GM03348 (cell line): ENCODE results near the gene PDLIM5.
A peak's percentile ranks its signal among the peaks of the same experiment; 100 is the strongest.
"Not testable (repeated sequence)": the region's sequence is repeated elsewhere in the genome, so short reads cannot be mapped to it uniquely, and the experiment has no call there.

ENCODE experiments used
- DNase-seq: peaks from one replicate; pipeline ENCODE4 v3.0.0; 2012; ENCODE audit warnings: low spot score

Gene PDLIM5

GRCh38 chr4:94451695-94452475 lies at the start of gene PDLIM5:
Gene PDLIM5 (plus strand): TSS chr4:94451942. CDS start chr4:94455289, 3,347 bp downstream.
- DNase-seq, result peak; percentile 97

GRCh38 chr4:94402439-94402838 lies 49.3 kb upstream of the PDLIM5 start:
- DNase-seq, result not testable (repeated sequence)

- no peak for DNase-seq
These were observed 48.0 kb upstream of the PDLIM5 start for GRCh38 chr4:94403751-94404150.

DNA sequence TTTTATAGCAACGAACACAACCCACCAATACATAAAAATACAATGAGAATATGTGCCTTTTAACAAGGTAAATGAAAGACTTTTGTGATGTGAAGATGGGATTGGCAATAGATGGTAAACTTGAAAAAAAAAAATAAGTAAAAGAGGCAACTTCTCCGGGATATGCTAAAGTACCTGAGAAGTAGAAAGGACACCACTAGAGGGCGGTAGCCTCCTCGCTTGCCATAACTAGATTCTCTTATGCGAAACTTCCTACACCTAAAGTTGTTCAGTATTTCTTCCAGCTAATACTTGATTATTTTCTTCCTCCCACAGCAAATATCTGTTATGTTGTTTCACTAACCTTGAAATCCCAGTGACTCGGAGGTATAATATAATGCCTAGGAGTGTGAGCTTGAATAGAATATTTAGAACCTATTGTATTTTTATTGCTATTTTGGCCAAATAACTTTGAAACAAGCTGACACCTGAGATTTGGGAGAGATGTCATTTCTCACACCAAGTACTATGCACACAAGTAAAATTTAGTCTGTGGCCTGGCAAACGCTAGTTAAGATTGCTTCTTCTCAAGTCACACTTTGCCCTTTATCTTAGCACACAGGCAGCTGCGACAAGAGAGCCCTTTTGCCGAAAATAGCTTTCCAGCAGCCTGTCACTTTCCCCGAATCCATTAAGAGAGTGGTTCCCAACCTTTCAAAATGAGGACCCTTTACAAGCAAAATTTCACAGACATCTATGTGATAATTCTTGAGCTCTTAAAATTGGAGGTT lies 44.9 kb upstream of the PDLIM5 start:
- DNase-seq, result peak; percentile 64

DNA sequence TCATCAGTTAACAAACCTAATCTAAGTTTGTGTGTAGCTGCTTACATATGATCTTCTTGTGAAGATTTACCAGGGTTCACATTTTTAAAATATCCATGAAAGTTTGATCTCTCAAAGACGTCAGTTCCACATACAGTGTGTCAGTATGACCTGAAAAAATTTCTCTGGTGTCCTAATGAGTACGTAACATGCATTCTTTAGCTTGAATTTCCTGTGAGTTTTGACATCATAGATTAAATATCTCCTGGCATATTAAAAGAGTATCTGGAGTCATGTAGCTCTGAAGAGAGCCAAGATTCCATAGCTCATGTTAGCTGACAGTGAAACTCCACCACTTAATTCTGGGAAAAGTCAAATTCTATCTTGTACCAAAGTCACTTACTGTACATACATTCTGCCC lies 43.9 kb upstream of the PDLIM5 start:
- no peak for DNase-seq

DNA sequence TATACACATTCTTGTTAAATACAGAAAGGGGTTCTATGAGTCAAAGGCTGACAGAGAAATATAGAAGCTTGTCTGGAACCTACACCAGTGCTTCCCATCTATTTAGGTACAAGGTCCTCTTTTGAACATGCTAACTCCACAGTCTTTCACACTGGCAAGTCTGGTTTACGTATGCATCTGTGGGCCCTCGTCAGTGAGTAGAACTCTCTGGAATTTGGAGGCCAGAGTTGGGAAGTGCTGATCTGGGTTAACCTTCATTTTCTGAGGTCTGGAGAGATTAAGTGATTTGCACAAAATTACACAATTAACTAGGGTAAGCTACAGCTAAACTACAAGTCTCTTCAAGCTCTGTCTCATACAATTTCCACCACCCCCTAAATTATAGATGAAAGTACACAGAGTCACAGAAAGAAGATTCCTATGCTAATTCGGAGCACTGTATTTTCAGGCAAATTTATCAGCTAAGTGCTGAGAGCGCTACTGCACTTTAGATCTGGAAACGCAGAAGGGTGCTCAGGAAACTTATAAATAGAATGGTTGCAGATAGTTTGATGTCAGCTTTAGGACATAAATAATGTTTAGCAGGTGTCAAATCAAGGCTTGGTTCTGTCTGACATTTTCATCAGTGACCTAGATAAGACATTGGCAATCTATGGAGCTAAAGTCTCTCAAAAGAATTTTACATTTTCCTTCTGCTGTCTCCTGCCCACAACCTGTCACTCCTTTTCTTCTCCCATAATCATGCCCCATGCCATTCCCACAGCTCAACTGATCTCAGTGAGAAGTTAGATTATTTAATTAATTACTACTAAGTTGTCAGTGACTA lies 43.0 kb upstream of the PDLIM5 start:
- DNase-seq, result no peak

- no peak for DNase-seq
These were observed 42.4 kb upstream of the PDLIM5 start for GRCh38 chr4:94409375-94409679.

DNA sequence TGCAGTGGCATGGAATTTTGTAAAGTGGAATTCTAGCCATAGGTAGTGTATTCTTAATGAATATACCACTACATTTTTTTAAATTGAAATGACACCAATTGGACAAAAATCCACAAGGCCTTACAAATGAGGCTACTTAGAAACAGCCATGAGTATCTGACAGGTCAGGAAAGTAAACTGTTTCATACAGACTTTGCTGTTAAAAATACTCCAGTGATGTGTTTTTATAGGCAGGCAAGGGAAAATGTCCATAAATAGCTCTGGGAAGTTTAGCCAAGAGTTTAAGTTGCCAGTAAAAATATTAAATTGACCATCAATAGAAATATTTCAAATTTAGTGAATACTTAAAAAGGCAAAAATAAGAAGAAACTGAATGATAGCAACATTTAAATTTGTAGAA lies 41.8 kb upstream of the PDLIM5 start:
- no peak for DNase-seq

DNA sequence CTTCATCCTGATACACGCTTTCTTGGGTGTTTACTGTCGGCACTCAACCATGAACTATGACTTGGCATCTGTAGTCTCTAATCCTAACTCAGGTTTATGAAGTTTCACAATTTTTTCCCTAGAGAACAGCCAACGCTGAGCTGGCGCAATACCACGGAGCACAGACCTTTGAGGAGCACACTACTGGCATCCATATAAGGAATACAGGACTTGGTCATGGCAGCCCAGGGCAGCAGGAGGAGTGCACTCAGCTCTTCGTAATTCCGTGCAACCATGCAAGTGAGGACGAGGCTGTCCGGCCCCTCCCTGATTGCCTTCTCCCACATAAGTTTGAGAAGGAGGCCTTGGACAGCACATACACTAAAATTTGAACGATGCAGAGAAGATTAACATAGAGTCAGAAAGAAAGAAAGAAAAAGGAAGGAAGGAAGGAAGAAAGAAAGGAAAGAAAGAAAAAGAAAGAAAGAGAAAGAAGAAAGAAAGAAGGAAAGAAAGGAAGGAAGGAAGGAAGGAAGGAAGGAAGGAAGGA lies 41.0 kb upstream of the PDLIM5 start:
- DNase-seq, result no peak

DNA sequence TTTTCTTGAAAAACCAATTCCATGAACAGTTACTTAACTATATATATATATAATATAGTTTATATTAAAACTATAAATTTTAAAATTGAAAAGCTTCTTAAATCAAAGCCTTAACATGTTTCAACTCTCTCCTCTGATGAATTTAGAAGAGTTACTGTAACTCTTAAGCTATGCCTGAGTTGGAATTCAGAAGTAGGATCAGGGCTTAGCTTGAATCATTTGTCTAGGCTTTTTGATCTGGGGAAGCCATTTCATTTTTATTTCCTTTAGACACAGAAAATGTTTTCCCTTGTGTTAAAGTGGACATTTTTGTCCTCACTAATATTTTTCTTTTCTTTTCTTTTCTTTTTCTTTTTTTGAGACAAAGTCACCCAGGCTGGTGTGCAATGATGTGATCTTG lies 40.4 kb upstream of the PDLIM5 start:
- DNase-seq, result no peak

- DNase-seq, result no peak
These were observed 39.6 kb upstream of the PDLIM5 start for GRCh38 chr4:94412019-94412657.

- DNase-seq, result peak; percentile 68
These were observed 39.1 kb upstream of the PDLIM5 start for GRCh38 chr4:94412658-94413038.

- DNase-seq, result peak; percentile 16
These were observed 38.5 kb upstream of the PDLIM5 start for GRCh38 chr4:94413085-94413840.

DNA sequence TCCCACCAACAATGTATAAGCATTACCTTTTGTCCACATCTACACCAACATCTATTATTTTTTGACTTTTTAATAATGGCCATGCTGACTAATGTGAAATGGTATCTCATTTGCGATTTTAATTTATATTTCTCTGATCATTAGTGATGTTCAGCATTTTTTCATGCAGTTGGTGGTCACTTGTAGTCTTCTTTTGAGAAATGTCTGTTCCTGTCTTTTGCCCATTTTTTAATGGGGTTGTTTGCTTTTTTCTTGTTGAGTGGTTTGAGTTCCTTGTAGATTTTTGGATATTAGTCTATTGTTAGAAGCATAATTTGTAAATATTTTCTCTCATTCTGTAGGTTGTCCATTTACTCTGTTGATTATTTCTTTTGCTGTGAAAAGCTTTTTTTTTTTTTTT lies 36.8 kb upstream of the PDLIM5 start:
- no peak for DNase-seq

GRCh38 chr4:94415448-94415847 lies 36.3 kb upstream of the PDLIM5 start:
- no peak for DNase-seq

DNA sequence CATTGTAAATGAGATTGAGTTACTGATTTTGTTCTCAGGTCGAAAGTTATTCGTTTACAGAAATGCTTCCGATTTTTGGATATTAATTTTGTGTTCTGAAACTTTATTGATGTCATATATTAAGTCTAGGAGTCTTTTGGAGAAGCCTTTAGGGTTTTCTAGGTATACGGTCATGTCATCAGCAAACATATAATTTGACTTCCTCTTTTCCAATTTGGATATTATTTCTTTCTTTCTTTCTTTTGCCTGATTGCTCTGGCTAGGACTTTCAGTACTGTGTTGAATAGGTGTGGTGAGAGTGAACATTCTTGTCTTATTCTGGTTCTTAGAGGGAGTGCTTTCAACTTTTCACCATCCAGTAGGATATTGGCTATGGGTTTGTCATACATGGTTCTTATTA lies 35.4 kb upstream of the PDLIM5 start:
- DNase-seq, result no peak

- no peak for DNase-seq
These were observed 34.8 kb upstream of the PDLIM5 start for GRCh38 chr4:94416981-94417380.

DNA sequence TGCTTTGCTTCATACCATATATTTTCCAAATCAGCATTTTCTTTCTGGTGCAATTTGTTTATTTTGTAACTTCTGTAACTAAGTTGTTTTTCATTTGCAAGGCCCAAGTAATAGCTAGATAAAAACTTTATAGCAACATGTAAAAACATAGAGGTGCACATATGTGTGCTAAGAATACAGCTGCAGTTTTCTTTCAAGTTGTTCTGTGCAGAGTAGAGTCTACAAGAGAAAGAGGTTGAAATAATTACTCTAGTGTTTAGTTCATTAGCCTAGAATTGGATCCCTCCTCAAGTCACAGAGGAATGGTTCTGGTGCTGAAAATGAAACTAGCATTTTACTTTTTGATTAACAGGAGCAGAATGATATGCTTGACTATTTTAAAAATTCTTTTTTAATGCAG lies 32.2 kb upstream of the PDLIM5 start:
- no peak for DNase-seq

GRCh38 chr4:94419956-94420355 lies 31.8 kb upstream of the PDLIM5 start:
- peak; percentile 24 for DNase-seq

- no peak for DNase-seq
These were observed 31.4 kb upstream of the PDLIM5 start for GRCh38 chr4:94420356-94420755.

DNA sequence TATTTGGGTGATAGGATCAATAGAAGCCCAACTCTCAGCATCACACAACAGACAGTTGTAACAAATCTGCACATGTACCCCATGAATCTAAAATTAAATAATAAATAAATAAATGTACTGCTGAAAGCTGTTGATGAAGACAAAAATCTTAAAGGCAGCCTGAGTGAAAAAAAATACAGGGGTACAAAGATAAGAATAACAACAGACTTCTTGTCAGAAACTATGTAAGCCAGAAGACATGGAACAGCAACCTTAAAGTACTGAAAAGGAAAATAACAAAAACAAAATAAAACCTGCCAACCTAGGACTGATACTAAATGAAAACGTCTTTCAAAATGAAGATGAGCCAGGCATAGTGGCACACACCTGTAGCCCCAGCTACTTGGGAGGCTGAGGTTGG lies 25.0 kb upstream of the PDLIM5 start:
- DNase-seq, result no peak
